Activated naive CD8-positive, alpha-beta T cell treated with anti-CD3 and anti-CD28 coated beads, Interleukin-2, amount 50 U/mL, for 16 hours (primary cell): ENCODE data around the gene SNX3.

Experiments
- DNase-seq: peaks from one replicate; pipeline ENCODE4 v3.0.0-alpha.2; 2020; ENCODE audit warnings: low read depth, low spot score

Gene SNX3

DNA sequence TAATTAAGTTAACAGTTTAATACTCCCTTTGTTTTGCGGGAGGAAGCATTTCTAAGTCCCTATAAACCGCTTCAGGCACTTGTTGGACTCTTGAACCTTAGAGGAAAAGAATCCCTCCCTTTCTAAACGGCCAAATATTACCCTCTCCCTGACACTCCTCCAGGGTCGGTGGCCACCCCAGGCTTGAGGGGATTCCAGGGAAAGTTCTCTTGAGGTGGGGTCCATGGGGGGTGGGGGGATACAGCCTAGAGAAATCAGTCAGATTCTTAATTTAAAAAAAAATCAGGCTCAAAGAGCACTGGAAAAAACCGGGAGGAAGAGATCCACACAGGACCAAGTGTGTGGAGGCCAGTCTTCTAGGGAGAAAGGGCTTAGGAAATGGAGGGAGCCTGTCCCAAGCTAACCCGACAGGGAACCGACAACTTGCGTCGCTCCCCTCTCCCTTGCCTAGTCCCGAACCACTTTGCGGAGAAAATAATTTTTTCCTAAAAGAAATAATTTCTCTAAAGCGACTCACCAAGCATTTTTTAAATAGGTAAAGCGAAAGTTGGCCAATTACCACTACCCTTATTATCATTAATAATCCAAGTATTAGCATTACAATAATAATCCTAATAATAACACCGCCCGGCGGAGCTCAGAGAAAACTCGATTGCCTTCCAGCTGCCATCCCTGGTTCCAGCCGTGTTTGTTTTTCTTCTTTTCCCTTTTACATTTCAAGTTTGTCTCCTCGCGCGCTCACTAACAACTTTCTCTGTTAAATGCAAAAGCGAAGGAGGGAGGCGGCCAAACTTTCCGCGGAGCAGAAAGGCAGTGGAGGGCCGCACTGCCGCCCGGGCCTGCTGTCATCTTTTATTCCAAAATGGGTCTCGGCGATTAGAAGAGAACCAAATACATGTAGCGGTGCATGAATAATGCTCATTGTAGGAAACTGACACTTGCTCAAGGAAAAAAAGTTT, 90.2 kb downstream of the SNX3 start:
- no peak for DNase-seq

DNA sequence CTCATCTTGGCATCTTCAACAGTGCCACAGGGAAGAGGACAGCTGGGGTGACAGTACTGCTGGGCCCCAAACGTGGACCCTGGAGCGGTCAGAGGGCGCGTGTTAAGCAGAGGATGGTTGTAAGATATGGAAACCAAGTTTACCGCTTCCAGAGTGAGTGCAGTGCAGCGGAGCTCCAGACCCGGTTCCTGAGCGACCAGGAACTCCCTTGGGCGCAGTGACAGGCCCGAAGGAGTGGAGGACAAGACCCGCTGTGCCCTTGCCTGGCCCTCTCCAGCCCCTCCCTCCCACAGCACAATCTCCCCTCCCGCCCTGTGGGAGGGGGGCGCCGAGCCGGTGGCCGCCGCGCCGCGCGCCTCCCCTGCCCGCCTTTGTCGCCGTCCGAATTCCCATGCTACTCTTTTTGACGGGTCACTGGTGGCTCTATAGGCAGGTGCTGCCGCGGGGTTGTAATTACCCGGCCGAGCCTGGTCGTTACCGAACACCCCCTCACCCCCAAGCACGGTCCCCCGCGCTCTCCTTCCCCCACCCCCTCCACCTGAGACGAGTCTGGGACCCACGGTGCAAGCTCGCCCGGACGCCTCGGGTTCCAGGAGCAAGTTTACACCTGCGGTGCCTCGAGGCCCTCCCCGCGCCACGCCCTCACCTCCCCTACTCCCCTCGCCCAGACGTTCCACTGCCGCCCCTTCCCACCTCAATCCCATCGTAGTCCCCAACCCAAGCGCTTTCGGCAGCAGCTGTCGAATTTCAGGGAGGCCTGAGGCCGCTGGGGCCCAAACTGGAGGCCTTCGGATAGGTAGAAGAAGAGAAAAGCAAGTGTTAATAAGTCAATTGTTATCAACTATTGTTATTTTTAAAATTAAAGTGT, 91.1 kb downstream of the SNX3 start:
- DNase-seq = no peak

DNA sequence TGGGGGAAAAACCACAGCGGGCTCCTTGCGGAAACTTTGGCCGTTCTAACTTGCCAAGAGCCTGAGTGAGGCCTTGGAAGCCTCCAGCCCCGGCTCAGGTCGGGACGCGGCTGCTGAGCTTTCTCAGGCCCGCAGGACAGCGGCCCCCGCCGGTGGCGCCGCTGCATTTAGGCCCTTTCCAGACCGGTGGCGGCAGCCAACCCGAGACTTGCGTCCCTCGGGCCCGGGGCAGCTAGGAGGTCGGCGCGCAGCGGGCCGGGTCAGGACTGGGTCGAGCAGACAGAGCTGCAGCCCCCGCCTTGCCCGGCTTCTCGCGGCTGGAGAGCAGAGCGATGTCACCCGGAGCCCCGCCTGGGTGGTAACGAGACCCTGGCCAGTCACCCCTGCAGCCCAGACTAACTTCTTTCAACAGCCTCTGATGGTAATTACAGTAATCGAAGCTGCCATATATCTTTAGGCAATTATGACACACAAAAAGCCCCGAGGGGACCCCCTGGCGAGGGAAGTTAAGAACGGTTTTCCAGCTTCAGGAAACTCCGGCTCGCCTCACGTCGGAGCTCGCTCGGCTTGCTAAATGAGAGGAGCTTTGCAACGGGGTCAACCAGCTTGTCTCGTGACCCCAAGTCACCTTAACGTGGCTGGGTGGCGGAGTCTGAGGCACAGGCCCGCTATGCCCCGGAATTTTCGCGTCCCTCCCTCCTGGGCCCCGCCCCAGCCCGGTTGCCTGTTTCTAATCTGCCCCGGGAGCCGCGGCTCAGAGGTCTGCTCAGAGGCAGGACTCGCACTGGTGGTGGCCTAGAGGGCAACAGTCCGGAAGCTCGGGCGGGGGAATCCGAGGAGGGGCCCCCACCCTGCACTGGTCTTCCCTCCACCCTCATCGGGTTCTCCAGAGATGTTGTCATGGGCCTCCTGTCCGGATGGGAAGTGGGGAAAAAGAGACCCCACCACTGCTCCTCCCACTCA, 92.1 kb downstream of the SNX3 start:
- no peak for DNase-seq

DNA sequence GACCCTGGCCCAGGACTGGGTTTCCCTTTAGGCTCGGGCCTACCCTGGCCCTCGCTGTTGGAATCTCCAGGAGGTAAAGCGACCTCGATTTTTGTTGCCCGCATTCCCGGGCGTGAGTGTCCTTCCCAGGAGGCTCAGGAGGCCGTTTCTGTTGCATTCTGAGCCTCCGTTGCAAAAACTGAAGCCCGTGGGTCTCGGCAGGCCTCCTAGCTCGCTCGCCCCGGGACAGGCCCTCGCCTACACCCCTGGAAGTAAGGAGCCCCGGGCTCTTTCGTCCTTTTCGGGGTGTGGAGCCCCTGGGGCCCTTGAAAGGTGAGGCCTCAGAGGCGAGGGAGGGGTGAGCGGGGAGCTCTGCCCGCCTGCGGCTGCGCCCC, 92.8 kb downstream of the SNX3 start:
- DNase-seq = no peak

DNA sequence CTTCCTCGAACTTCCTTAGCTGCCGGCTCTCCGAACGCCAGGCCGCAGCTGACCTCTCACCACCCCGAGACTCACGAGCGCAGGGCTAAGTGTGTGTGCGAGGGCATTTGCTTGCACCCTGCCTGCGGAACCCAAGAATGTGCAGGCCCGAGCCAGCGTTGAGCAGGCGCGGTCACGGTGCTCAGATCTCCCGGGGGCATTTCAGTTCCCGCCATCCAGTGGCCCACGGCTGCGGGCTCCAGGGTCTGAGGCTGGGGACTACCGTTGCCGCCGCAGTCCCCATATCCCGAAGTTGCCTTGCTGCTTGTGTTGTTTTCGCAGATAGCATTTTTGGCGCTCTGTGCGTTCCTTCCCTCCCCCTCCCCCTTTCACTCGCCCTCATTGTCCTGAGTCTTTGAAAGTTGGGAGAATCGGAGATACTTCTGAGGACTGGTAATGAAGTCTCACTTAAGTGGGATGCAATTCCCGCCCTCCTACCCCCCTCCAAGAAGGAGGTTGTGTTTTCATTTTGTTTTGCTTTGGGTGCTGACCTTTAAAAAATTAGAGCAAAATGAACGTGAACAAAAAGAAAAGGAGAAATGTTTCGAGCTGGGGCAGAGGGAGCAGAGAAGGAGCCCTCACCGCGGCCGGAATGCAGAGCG, 93.3 kb downstream of the SNX3 start:
- DNase-seq = no peak

DNA sequence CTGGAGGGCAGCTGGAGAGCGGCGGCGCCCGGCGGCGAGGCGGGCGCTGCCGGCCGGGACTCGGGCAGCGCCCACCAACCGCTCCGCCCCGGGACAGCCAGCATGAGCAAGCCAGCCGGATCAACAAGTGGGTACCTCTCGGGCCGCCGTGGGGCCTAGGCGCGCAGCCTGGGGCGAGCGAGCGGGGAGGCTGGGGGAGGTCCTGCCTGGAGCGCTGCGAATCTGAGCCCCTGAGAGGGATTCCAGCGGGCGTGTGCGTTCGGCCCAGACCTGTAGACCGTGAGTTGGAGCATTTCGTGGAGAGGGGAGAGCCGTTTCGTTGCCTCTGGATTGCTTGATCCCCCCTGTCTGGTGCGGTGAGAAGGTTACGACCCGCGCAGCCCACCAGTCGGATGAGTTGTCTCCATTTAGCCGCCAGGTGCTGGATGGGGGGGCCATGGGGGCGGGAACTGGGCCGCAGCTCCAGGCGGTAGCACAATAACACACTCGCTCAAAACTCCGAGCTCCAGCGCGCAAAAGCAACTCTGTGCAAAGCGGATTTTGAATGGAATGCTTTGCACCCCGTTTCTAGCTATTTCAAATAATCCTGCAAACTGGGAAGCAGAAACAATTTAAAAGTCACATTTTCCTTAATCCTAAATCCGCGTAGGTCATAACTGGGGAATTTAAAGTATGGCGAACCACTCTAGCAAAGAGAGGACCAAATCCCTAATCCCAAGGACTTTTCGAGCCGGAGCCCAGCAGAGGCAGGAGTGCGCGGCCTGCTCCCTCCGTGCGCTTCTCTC, 94.0 kb downstream of the SNX3 start:
- DNase-seq = no peak

DNA sequence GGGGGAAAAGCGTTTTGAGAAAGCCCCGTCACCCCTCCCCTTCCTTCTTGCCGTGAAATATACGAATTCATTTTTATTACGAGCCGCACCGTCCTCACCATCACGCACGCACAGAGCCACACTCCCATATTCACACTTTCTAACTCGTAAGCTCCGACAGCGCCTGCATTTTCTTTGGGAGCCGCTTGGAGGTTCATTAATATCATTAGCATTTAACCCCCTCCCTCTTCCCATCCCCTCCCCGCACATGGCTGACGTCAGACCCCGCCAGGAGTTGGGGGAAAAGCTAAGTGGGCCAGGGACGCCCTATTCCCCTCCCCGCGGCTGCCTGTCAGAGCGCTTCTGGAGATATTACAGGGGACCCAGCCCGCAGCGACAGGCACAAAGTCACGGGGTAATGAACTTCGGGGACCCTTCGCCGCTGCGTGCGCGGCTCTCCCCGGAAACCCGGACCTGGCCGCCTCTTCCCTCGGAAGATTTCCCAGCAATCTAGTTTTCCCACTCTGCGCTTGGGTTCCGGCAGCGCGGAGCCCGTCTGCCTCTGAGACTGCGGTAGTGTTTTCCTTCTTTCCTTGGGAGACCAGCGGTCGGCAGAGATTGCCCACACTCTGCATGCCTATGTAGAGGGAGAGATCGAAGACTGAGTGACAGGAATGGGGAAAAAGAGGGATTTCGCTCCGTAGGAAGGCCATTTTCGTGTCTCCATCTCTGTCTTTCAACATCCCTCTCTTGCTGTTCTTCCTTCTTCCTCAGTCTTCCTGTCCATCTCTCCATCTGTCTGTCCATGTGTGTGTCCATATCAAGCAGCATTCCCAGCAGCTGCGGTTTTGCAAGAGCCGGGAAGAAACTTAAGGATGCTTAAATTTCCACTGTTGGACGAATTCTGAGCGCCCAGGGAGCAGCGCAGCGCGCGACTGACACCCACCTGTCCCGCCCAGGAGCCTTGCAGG, 94.9 kb downstream of the SNX3 start, which contains the start of gene NR2E1:
NR2E1 (plus strand) TSS at position 309 of the 950 bp plus-strand sequence. CDS start 744 bp downstream, outside the sequence.
- no peak for DNase-seq

DNA sequence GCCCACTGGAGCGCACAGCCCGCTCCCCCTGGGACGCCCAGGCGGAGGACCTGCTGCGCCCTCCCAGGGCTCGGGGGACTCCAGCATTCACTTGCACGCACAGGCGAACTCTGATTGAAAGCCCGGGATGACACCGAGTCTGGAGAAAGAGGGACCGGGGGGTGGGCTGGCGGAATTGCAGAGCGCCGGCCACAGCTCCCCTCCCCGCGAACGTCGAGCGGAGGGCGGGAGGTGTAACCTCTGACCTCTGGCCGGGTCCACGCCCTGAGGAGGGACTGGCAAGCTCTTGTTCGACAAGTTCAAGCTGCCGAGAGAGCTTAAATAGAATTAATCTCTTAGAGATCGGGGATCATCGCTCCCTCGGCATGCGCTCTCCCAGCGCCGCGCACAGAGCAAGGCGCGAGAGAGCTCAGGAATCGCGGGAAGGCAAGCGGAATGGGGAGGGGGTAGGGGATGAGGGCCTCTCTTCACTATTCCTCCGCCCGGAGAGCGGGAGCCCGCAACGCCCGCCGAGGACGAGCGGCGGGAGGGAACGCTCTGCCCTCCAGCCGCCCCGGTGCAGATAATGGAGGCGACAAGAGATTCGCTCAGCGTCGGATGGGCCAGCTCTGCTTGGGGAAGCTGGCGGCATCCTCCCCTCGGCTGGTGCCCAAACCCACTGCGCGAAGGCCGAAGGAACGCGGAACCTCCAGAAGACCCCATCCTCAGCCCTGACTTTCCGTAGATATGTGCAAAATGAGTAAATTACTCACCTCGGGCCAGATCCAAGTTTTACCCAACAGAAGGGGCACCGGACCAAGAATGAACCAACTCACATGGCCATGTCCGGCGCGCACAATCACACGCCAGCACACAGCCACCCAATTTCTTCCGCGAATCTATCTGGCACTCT, 95.8 kb downstream of the SNX3 start:
- DNase-seq = no peak

DNA sequence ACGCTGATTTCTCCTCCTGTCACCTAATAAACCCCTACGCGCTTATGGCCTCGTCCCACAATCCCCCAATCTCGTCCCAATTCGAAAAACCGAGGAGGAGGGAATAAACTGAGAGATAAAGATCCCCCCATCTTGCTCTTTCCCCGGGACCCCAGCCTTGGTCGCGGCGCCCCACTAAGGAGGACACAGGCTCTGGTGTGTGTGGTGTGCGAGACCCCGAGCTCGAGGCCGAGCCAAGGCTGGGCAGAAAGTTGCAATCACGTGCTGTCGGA, 96.4 kb downstream of the SNX3 start:
- no peak for DNase-seq

DNA sequence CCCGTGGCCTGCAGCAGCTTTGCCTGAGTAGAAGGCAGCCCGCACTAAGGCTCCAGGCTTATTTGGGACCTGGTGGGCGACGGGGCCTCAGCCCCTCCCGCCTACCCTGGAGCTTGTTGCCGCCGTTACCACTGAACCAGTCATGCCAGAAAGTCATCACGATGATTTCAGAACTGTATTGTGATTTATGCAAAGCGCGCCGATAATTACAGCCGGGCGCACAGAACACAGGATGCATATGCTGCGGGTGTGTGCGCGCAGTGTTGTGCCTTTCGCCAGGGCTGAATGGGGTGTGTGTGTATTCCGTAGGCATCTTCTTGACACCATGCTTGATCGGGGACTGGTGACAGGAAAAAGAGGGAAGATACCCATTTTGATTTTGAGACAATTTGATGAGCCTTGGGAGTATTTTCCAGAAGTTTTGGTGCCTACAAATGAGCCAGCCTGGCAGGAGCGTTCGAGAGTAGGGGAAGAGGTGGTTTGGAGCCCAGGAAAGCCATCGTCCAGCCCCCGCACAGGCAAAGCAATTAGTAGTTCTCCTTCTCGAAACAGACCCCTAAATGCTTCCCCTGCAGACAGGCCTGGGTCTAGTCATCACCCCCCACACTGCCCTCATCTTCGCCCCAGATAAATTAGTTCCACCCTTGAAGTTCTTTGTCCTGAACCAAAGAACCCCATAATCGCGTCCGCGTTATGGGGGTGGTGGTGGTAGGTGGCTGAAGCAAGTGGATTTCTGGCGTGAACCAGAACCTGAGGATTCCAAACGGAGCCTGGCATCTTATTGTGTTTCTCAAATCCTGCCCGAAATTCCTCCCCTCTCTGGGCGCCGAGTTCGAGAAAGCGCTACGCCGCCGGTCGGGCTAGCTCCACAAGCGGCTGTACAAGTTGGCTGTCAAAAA, 96.9 kb downstream of the SNX3 start:
- no peak for DNase-seq

DNA sequence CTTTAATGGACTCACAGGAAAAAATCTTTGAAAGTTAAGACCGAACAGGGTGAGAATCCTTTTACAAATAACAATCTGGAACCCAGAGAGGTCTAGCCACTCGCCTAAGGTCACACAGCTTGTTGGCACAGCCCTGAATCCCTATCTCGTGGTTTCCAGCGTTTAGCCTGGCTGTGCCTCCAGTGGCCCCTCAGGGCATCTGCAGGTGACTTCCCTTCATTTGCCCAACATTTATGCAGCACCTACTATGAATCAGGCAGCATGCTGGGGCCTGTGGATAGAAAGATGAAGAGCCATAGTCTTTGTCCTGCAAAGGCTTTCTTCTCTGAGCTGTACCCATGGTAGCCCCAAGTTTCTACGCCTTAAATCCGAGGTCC, 97.6 kb downstream of the SNX3 start:
- no peak for DNase-seq

DNA sequence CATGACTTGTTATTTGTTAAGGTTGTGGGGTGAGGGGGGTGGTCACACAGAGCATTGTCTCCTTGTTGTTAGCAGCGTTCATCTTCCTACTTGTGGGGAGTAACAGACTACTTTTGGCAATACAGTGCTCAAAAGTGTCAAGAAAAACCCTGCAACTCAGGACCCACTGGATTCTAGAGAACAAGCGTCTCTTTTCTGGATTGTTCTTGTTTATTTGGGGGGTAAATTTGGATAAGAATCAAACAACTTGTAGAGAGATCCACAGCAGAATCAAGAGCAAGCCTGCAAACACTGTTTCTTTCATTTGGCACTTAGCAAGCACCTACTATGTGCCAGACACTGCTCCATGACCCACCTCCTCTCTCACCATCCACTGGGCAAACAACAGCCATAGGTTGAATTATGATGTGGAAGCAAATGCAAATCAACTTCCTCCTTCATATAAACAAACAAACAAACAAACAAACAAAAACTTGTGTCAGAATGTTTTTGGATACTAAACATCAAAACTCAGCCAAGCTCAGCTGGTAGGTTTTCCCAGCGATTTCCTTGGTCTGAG, 99.0 kb downstream of the SNX3 start:
- no peak for DNase-seq
